Limb (tissue), 2 donors: Measurements from ENCODE around the gene PPP6R1.

Experiments used
- DNase-seq, 2 donors: peaks; one replicate each; pipeline ENCODE4 v3.0.0-alpha.2; 2016; ENCODE audit errors: extremely low spot score in 2 of 2

The PPP6R1 gene, protein sequence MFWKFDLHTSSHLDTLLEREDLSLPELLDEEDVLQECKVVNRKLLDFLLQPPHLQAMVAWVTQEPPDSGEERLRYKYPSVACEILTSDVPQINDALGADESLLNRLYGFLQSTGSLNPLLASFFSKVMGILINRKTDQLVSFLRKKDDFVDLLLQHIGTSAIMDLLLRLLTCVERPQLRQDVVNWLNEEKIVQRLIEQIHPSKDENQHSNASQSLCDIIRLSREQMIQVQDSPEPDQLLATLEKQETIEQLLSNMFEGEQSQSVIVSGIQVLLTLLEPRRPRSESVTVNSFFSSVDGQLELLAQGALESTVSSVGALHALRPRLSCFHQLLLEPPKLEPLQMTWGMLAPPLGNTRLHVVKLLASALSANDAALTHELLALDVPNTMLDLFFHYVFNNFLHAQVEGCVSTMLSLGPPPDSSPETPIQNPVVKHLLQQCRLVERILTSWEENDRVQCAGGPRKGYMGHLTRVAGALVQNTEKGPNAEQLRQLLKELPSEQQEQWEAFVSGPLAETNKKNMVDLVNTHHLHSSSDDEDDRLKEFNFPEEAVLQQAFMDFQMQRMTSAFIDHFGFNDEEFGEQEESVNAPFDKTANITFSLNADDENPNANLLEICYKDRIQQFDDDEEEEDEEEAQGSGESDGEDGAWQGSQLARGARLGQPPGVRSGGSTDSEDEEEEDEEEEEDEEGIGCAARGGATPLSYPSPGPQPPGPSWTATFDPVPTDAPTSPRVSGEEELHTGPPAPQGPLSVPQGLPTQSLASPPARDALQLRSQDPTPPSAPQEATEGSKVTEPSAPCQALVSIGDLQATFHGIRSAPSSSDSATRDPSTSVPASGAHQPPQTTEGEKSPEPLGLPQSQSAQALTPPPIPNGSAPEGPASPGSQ

DNA sequence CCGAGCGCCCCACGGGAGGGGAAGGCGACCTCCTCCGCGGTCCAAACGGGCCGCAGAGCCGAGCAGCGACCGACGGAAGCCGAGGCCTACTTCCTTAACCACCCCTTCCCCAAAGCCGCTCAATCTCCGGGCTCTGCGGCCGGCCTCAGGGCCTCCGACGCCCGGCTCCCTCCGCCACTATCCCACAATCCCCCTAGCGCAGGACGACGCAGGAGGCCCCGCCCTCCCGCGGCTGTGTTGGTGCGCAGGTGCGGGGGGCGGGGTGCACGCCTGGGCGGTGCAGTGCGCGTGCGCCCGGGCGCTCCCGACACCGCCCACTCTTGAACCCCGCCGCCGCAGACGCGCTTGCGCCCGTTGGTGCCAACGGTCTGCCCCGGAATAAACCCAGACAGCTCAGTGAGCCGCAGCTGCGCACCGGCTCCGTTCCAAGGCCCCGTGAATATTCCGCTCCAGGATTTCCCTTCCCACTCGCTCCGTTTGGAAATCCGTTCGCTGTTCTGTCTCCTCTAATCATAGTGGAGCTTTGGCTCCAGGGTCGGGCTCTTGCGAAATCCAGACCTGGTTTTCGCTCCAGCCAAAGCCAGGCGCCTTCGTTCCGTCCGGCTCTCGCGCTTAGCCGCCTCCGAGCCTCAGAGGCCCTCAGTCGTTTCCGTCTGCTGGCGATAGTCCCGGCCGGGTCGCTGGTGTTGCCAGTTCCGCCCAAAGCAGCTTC is at the start of gene PPP6R1:
TSS of gene PPP6R1 (minus strand) at position 190 of the 712 bp plus-strand sequence. CDS start 11,914 bp downstream, outside the sequence.
- peak; percentile 100 for DNase-seq

DNA sequence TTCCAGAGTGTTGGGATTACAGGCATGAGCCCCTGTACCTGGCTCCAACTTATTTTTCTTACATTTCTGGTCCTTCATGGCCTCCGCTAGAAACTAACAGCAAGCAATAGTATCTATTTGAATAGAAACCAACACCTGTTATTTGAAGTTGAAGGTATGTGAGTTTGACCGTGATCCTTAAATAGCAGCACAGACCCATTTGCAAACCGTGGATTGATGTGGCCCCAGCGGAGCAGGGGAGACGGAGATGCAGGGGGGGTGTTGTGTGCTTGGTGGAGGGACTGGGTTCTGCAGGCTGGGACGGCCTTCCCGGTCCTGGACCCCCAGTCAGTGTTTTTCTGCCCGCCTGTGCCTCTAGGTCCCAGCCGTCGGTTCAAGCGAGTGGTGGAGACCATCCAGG is 49.5 kb upstream of the PPP6R1 start:
- DNase-seq, result no peak

DNA sequence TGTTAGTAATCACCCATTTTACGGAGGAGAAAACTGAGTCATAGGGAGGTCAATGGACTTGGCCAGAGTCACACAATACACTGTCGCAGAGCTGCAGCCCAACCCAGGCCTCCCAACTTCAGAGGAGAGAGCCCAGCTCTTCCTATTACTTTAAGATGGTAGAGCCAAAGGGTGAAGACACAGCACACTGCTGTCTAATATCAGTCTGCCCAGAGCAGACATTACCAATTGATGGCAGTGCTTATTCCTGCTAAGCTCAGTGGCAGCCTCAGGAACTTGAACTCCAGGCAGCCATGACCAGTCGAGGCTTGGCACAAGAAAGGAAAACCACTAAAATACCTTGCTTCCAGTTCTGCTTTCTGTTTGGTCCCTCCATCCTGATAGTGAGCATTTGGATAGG is 47.9 kb upstream of the PPP6R1 start:
- DNase-seq, result no peak

DNA sequence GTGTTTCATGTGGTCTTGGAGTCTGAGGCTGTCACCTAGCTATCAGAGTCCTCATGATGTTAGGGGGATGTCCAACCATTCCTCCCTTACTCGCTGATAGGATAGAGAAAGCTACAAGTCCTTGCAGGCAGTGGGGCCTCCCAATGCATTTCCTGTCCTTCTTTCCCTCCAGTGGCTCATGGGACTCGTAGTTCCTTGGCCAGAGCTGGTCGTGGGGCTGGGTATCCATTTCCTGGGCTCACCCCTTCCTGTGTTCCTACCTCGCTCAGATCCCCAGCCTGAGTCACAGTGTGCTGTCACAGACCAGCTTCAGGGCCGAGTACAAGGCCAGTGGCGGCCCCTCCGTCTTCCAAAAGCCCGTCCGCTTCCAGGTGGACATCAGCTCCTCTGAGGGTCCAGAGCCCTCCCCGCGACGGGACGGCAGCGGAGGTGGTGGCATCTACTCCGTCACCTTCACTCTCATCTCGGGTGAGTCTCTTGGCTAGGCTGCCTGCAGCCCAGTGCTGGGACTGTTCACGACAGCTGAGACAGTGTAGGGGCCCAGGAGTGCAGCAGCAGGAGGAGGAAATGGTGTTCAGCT is 47.3 kb upstream of the PPP6R1 start:
- no peak for DNase-seq

DNA sequence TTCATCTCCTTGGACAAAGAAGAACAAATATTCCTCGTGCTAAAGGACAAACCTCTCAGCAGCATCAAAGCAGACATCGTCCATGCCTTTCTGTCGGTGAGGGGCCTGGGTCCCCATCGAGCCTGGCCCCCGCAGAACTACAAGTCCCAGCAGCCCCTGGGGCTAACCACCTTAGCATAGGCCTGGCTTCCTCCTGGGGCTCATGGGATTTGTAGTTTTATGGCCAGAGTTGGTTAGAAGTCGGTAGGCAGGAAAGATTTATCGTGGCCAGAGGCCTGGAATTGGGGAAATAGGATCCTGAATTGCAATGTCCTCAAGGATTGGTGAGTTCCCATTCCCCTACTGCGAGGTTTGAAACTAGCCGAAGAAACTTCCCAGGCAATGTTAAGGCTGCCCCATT is 46.7 kb upstream of the PPP6R1 start:
- DNase-seq, result no peak

DNA sequence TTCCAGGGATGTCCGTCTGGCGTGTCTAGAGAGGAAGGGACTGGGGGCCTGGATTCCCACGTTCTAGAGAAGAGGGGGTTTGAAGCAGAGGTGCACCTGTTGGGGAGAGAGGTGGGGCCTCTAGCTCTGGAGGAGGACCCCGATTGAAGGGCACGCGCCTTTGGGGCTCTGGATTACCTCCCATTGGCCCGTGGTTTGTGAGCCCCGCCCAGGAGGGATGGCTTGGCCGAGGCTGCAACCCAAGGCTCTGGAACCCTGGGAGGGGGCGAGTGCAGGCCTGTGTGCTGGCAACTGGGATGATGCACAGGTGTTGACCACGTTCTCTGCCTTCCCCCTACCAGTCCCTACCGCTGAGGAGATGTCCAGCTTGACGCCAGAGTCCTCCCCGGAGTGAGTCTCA is 46.2 kb upstream of the PPP6R1 start:
- DNase-seq, result no peak

DNA sequence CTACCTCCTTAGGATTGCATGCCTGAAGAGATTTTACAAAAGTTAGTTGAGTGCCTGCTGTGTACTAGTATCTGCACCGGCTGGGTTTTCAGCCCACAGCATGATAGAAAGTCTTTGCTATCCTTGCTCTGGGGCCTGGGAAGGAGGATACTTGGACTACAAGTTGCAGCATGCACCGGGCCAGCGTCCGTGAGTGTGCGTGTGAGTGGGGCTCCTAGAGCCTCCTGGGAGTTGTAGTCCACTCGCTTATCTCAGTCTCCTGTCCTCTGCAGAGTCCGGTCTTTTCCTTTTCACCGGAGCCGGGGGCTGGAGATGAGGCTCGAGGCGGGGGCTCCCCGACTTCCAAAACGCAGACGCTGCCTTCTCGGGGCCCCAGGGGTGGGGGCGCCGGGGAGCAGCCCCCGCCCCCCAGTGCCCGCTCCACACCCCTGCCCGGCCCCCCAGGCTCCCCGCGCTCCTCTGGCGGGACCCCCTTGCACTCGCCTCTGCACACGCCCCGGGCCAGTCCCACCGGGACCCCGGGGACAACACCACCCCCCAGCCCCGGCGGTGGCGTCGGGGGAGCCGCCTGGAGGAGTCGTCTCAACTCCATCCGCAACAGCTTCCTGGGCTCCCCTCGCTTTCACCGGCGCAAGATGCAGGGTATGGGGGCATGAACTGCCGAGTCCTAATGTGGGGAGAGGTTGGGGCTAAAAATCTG is 45.6 kb upstream of the PPP6R1 start:
- DNase-seq, result no peak

DNA sequence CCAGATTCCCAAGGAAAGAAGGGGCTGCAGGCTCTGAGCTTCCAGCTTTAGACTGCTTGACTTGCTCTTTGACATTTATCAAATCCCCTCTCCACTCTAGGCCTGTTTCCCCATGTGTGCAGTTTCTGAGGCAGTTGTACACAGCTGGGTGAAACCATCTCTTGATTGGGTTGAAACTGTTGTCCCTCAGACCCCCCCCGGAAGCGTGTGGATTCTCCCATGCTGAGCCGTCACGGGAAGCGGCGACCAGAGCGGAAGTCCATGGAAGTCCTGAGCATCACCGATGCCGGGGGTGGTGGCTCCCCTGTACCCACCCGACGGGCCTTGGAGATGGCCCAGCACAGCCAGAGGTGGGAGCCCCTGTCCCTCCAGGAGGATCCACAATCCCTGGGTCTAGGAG is 44.7 kb upstream of the PPP6R1 start:
- DNase-seq, result no peak

DNA sequence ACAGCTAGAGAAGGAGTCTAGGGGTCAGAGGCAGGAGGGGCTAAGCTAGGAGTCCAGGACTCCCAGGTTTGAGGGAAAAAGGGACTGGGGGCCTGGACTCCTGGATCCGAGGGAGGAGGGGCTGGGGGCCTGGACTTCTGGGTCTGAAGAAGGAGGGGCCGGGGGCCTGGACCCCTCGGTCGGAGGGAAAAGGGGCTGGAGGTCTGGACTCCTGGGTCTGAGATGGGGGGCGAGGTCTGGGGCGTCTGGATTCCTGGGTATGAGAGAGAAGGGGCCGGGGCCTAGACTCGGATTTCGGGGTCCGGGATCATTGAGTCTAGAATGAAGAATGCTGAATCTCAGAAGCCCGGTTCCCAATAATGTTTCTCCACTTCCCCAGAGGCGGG is 43.5 kb upstream of the PPP6R1 start:
- no peak for DNase-seq

DNA sequence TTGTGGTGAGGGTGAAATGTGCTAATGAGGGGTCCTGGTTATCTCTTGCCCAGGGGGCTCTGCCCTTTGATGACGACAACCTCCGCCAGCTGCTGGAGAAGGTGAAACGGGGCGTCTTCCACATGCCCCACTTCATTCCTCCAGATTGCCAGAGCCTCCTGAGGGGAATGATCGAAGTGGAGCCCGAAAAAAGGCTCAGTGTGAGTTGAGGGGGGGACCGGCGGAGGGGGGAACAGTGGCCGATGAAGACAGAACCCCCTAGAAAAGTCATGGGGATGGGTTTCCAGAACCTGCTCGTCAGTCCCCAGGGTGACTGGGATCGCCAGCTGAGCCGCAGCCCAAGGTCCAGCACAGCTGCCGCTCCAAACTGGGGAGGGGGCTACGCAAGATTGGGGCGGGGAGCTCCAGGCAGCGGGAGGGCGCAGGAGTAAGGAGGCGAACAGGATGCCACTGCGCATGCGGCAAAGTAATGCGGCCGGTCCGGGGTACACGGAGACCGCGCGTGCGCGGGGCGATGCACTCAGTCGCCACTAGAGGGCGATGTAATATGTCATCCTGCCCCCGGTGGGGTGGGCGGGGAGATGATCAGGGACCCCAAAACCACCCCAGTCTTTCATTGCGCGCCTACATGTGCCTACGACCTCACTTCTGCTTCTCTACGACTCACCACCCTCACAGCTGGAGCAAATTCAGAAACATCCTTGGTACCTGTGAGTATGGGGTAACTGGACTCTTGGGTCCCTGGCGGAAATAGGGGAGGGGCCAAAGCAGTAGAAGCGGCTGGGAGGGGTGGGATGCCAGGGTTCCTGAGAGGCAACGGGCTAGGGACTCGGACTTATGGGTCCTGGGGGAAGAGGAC is 42.9 kb upstream of the PPP6R1 start:
- DNase-seq, result peak; percentile 86 to 96

DNA sequence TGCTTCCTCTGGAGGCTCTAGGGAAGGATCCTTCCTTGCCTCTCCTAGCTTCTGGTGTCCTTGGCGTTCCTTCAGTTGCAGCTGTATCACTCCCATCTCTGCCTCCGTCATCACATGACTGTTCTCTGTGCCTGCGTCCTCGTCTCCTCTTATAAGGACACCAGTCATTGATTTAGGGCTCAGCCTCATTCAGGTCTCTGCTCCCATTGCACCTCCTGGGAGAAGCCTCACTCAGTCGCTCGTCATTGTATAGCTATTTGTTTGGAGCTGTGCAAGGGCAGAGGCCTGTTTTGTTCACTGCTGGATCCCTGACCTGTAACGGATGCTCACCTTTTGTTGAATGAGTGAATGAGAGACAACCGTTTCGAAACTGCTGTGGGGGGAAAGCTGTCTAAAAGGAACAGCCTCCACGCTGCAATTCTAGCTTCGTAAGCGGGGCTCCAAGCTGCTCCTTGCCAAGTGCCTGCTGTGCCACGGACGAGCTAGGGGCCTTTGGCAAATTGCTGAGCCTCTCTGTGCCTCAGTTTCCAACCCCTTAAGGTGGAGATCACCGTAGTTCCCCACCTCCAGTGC is 42.2 kb upstream of the PPP6R1 start:
- DNase-seq, result no peak

DNA sequence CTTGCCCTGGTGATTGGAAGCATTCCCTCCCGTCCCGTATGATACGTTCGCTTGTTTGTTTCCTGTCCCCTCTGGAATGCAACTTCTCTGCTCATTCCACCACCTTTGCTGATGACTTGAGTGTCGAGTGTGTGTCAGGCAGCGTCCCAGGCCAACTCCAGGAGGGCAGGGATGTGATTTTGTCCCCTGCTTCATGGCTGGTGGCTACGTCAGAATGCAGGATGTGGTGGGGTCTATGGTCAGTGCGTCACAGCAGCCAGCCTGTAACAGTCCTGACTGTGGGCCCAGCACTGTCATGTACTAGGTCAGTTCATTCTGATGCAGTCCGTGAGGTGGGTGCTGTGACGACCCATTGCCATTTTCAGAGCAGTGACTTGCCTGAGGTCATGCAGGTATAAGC is 41.2 kb upstream of the PPP6R1 start:
- no peak for DNase-seq

DNA sequence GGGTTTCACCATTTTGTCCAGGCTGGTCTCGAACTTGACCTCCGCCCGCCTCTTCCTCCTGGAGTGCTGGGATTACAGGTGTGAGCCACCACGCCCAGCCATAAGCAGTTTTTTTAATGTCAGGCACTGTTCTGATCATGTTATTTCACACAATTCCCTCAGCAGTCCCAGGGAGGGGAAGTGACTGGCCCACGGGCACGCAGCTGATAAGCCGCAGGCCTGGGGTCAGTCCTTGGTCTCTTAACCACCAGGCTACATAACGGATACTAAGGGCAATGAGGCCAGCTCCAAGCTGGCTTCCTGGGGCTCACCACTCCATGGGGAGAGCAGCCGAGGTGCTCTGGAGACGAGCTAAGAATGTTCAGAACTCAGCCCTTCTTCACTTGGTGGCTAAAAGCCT is 38.5 kb upstream of the PPP6R1 start:
- DNase-seq, result no peak

DNA sequence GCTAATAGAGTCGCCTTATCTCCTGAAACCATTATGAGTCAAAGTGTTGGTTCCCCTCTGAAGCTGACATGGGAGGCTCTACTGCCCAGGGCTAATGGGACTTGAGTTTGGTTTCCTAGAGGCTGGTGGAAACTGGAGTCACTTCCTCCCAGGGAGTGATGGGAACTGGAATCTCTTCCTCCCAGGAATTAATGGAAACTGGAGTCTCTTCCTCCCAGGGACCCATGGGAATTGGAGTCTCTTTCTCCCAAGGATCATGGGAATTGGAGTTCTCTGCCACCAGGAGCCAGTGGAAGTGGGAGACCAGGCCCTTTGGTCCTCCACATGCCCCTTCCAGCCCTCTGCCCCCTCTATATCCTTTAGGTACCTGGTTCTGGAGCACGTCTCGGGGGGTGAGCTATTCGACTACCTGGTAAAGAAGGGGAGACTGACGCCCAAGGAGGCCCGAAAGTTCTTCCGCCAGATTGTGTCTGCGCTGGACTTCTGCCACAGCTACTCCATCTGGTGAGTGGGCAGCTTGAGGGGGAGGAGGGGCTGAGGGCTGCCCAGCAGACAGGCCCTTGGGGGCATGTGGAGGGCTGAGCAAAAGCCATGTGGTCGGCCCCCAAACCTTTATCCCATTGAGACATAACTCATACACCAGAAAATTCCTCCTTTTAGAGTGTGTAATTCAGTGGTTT is 30.4 kb upstream of the PPP6R1 start:
- no peak for DNase-seq

DNA sequence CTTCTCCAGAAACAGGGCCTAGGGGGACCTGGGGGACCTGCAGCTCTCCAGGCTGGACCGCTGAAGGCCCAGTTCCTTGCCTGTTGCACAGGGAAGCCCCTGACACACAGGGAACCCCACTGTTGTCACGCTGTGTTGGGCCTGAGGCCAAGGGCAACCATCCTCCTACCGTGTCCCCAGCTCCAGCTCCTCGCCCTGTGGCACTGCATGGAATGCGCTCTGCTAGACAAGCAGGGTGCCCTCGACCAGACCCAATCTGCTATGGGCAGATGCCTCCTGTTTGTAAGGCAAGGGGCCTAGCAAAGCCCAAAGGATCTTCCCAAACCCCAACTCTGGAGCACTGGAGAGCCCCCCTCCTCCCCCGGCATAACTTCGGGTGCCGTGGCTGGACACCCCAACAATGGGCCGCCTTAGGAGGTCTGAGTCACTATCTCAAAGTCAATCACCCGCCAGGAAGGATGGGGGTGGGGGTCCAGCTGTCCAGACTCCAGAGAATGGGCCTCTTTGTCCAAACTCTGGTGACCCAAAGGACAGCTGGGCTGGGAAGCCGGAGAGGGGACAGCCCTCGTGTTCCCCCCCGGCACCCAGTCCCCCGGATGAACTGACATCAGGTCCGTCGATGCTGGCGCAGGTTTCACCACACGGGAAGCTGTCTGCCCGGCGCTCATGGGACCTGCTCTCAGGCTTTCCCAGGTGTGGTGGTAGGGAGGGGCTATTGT is 28.7 kb upstream of the PPP6R1 start:
- no peak for DNase-seq

DNA sequence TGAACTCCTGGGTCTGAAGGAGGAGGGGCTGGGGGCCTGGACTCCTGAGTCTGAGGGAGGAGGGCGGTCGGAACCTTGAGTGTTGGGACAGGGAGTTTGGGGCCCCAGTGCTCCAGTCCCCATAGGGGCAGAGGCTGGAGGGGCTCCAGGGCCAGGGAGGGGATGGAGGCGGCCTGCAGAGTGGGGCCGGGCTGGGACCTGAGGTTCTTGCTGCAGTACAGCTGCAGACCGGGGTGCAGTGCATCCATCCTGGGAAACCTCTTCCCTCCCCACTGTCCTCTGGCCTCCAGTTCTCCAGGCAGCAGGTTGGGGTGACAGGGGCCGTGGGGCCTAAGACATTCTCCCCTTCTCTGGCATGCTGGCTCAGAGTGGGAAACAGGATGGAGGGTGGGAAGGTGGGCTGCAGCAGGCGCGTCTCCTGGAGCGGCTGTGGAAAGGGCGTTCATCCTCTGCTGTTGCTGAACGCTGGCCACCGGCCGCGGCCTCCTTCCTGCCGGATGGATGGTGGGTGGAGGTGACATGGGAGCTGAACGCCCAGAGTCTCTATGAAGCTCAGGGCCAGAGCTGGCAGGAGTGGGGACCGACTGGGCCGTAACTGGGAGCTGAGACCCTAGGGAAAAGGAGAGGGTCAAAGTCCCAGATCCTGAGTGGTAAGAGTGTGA is 26.5 kb upstream of the PPP6R1 start:
- no peak for DNase-seq

DNA sequence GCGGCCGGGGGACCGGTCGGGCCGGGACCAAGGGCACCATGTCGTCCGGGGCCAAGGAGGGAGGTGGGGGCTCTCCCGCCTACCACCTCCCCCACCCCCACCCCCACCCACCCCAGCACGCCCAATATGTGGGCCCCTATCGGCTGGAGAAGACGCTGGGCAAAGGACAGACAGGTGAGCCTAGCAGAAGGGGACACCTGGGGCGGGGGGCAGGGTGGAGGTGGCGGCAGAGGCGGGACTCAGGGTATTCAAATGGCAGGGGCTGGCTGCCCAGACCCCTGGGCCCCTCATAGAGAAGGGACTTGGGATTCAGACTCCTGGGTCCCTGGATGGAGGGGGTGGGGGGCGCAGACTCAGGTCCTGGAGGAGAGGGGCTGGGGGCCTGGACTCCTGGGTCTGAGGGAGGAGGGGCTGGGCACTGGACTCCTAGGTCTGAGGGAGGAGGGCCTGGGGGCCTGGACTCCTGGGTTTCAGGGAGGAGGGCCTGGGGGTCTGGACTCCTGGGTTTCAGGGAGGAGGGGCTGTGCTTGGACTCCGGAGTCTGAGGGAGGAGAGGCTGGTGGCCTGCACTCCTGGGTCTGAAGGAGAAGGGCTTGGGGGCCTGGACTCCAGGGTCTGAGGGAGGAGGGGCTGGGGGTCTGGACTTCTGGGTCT is 25.7 kb upstream of the PPP6R1 start:
- peak in 1 of 2 donors; percentile 56 for DNase-seq
